Fibroblast of skin of right quadriceps (primary cell): Measurements from ENCODE around the gene CDC14A.

Experiments used
- DNase-seq: peaks from one replicate; pipeline ENCODE4 v3.0.0-alpha.2; 2013

Gene CDC14A

GRCh38 chr1:100543640-100544039, 191.3 kb downstream of the CDC14A start:
- no peak for DNase-seq

- DNase-seq: no peak
Measured at GRCh38 chr1:100544791-100545190, 192.5 kb downstream of the CDC14A start.

DNA sequence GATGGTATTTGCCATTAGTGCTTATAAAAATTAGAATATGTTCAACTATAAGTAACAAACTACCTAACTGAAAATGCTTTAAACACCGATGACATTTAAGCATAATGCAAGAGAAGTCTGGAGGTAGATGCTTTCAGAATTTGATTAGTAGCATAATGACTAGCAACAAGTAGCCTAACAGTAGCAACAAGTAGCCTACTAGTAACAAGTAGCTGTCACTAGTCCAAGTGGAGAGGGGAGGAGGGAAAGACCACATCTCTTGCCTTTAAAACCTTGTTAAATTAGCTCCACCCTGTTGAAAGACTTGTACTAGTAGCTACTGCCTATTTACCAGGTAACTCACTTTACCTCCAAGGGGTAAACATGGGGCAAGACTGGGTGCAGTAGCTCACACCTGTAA, 193.5 kb downstream of the CDC14A start:
- no peak for DNase-seq

DNA sequence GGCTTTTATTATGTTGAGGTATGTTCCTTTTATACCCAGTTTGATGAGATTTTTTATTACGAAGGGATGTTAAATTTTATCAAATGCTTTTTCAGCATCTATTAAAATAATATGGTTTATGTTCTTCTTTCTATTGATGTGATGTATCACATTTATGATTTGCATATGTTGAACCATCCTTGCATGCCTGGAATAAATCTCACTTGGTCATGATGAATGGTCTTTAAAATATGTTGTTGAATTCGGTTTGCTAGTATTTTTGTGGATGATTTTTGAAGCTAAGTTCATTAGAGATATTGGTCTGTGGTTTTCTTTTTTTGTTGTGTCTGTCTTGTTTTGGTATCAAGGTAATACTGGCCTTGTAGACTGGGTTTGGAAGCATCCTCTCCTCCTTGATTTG, 199.7 kb downstream of the CDC14A start:
- DNase-seq: no peak

DNA sequence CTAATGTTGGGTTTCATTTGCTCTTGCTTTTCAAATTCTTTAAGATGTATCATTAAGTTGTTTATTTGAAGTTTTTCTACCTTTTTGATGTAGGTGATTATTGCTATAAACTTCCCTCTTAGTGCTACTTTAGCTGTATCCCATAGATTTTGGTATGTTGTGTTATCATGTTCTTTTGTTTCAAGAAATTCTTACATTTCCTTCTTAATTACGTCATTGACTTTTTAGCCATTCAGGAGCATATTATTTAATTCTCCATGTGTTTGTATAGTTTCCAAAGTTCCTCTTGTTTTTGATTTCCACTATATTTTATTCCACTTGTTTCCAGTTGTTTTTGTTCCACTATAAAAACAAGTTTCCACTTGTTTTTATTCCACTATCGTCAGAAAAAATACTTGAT, 200.6 kb downstream of the CDC14A start:
- DNase-seq: no peak

GRCh38 chr1:100556181-100556580, 203.9 kb downstream of the CDC14A start:
- DNase-seq: no peak

DNA sequence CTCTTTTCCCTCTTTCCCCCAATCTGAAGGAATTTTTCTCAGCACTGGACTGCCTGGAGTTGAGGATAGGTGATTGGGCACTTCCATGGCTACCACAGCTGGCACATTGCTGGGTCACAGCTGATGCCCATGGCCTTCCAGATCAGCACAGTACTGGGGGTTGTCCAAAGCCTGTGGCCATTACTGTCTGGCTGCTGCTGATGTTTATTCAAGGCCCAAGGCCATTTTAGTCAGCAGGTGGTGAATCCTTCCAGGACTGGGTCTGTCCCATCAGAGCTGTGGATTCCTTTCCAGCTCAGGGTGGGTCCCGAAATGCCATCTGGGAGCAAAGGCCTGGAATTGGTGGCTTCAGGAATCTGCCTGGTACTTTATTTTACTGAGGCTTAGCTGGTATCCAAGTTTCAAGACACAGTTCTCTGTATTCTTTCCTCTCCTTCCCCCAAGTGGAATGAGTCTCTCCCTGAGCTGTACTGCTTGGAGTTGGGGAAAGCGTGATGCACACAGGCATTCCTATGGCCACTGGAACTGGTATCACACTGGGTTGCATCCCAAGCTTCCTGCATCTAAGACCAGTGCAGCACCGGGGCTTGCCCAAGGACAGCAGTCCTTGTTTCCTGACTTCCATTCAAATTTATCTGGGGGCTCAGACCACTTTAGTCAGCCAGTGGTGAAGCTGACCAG, 204.8 kb downstream of the CDC14A start:
- no peak for DNase-seq

DNA sequence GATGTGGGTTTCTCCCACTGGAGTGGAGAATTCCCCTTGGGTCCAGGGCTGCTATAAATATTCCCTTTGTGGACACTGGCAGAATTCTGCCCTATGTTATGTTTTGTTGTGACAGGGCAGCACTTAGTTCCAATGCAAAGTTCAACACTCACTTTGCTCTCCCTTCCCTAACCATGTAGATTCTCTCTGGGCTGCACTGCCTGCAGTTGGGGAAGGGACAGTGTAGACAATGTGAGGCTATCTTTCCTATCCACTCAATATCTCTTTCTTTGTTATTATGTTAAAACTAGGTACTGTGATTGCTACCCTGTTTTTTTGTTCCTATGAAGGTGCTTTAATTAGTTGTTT, 205.3 kb downstream of the CDC14A start:
- no peak for DNase-seq

- DNase-seq: no peak
Measured at GRCh38 chr1:100565533-100565932, 213.2 kb downstream of the CDC14A start.

DNA sequence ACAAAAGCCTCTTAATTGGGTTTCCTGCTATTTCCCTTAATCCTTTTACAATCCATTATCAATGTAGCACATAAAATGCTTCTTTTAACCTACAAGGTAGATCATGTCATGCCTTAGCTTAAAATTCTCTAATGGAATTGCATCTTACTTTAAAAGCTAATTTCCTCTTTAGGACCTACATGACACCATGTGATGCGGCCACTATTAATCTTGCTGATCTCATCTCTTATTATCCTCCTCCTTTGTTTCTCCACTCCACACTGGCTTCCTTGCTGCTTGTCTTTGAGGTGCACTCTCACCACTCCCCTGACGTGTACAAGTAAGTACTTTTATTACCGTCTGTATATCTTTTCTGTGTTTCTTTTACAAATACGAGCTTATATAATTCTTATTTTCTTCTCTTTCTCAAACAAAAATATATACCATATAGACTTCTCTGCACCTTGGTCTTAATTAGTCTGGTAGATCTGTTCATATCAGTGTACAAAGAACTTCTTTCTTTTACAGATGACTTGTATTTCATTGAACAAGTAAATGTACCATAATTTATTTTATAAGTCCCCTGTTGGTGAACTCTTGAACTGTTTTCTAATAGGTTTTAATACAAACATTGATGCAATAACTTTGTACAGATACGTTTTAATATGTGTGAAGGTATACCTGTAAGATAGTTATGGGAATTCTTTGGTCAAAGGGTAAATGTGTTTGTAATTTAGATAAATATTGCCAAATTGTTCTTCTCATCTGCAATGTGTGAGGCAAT, 213.8 kb downstream of the CDC14A start:
- DNase-seq: no peak

GRCh38 chr1:100567062-100567461, 214.8 kb downstream of the CDC14A start:
- no peak for DNase-seq
